ENCODE data around the gene LRBA.

DNA sequence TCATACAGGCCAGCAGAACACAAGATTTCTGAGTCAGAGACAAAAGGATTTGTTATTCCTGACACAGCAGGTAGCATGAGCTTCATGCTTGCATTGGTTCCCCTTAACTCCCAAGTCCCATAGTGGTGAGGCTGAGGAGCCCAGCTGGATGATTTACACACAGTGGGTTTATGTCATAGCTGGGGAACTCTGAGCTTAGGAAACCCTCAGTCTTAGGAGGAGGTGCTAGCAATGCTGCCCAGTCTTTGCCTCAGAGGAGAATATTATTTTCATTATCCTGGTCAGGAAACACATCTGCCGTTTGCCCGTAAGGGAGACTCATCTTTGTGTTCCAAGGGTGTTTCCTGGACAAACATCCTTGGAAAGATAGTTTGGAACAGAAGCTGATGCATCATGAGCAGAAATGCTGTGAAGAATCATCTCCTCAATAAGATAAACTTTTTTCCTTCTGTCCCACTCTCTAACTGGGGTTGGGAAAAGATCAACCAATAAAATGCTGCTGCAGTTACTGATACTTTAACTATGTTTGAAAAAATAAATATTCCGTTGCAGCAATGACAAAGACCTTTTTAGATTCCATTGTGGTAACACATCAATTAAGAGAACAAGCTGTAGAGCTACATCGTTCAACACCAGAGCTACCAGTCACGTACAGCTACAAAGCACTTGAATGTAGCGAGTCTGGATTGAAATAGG lies 790.0 kb downstream of the LRBA start:
- no peak for TF ChIP-seq EZH2phosphoT487 (IDR thresholded peaks at IDR 0.05; ENCODE audit: borderline replicate concordance, low read length)
- TF ChIP-seq, protein P1, sequence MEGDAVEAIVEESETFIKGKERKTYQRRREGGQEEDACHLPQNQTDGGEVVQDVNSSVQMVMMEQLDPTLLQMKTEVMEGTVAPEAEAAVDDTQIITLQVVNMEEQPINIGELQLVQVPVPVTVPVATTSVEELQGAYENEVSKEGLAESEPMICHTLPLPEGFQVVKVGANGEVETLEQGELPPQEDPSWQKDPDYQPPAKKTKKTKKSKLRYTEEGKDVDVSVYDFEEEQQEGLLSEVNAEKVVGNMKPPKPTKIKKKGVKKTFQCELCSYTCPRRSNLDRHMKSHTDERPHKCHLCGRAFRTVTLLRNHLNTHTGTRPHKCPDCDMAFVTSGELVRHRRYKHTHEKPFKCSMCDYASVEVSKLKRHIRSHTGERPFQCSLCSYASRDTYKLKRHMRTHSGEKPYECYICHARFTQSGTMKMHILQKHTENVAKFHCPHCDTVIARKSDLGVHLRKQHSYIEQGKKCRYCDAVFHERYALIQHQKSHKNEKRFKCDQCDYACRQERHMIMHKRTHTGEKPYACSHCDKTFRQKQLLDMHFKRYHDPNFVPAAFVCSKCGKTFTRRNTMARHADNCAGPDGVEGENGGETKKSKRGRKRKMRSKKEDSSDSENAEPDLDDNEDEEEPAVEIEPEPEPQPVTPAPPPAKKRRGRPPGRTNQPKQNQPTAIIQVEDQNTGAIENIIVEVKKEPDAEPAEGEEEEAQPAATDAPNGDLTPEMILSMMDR (IDR thresholded peaks at IDR 0.05; ENCODE audit: low read depth, low read length, poor library complexity, severe bottlenecking) = no peak
